ENCODE results near the gene RNF157. TPM values are rescaled to one million over a fixed set of nuclear protein-coding genes. Genes with fewer than 3 reads are reported as not detected.

RNF157 gene
- total RNA-seq, 1 donor from 2014 or later = 54.0 TPM

DNA sequence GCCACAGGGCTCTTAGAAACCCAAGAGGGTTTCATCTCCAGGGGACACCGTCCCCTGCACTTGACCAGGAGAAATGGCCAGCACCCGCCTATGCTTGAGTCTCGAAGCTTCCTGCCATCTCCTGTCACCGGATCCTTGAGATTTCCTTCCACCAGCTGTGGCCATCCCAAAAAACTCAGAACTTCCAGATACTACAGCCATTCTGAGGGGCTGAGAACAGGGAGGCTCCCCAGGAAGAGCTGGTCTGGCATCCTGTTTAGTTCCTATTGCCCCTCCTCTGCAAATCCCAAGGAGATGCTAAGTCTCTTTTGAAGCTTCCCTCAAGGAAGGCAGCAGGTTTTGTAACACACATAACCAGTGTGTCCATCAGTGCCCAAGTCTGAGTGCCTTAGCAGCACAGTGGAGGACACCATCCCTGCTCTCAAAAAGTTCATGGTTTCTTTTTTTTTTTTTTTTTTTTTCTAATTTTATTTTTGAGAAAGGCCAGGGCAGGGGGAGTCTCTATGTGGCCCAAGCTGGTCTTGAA is 26.8 kb upstream of the RNF157 start:
- Mint-ChIP-seq H3K27me3 (ENCODE audit: low read depth) (no peaks in the 10 kb centered on the region), H3K36me3 (ENCODE audit: low read depth) (no peaks in the 10 kb centered on the region), H3K4me1 (peaks cover 48% of the 10 kb centered on the region), H3K4me3 (peak overlapping the region; percentile 87), H3K27ac (ENCODE audit: unreplicated experiment) (no peak overlapping the region), H3K9me3 (no peaks in the 10 kb centered on the region)
- TF ChIP-seq, protein P1, sequence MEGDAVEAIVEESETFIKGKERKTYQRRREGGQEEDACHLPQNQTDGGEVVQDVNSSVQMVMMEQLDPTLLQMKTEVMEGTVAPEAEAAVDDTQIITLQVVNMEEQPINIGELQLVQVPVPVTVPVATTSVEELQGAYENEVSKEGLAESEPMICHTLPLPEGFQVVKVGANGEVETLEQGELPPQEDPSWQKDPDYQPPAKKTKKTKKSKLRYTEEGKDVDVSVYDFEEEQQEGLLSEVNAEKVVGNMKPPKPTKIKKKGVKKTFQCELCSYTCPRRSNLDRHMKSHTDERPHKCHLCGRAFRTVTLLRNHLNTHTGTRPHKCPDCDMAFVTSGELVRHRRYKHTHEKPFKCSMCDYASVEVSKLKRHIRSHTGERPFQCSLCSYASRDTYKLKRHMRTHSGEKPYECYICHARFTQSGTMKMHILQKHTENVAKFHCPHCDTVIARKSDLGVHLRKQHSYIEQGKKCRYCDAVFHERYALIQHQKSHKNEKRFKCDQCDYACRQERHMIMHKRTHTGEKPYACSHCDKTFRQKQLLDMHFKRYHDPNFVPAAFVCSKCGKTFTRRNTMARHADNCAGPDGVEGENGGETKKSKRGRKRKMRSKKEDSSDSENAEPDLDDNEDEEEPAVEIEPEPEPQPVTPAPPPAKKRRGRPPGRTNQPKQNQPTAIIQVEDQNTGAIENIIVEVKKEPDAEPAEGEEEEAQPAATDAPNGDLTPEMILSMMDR (conservative IDR thresholded peaks at IDR 0.05) = no peak
- no peak for DNase-seq (ENCODE audit: low read depth, low spot score)

DNA sequence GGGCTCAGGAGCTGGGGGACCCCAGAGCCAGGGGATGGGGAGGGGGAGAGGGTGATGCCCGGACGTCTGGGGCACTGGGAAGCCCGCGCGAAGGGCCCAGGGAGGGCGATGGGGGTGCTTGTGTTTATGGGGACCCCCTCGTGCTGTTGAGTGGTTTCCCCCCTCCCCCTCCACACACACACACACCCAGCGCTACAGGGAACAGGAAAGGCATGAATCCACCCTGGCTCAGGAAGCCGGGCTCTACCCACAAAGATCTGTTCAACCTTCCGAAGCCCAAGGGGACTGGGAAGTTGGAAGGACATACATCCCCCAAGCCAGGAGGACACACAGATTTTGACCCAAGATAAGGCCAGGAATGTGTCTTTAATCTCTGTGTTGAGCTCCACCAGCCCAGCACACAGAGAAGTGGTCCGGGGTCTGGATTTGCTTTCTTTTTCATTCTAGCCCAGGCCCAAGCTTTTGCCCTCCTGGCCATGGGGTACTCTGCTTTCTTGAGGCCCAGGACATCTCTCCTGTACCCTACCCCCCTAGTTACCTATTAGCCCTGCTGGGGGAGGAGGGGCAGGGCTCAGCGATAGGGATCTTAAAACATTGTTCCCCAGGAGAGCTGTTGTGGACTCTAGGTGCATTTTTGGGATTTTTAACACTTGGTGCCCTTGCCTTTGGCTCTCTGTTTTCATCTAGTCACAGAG is 26.1 kb upstream of the RNF157 start:
- DNase-seq (ENCODE audit: low read depth, low spot score) = no peak
- Mint-ChIP-seq H3K36me3 (ENCODE audit: low read depth) (no peaks in the 10 kb centered on the region), H3K27ac (ENCODE audit: unreplicated experiment) (peak overlapping the region; percentile 81), H3K4me3 (peak overlapping the region; percentile 87), H3K4me1 (peaks cover 55% of the 10 kb centered on the region), H3K27me3 (ENCODE audit: low read depth) (no peaks in the 10 kb centered on the region), H3K9me3 (no peaks in the 10 kb centered on the region)
- TF ChIP-seq, protein P1 (conservative IDR thresholded peaks at IDR 0.05) = no peak

DNA sequence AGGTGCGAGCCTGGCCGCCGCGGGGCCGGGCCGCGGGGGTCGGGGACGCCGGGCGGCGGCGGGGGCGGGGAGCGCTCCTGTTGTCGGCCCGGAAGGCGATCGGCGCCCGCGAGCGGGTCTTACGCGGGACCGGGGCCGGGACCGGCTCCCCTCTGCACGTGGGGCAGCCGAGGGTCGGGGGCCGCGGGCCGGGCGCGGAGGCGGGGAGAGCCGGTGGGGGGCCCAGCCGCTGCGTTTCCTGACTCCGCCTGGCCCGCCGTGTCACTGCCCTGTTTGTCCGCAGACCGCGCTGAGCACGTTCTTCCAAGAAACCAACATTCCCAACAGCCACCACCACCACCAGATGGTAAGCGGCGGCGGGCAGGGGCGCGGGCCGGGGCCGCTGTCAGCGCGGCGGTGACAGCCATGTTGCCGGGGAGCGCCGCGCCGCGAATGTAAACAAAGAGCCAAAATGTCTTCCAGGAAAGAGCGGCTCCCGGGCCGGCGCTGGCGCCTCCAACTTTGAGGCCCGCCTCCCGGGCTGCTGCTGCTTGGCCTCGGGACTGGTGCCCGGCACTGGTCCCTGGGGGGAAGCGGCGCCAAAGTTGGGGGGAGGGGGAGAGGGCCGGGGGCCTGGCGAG is 25.4 kb upstream of the RNF157 start:
- DNase-seq (ENCODE audit: low read depth, low spot score) = peak; percentile 52
- Mint-ChIP-seq H3K27me3 (ENCODE audit: low read depth) (no peaks in the 10 kb centered on the region), H3K27ac (ENCODE audit: unreplicated experiment) (no peak overlapping the region), H3K9me3 (no peaks in the 10 kb centered on the region), H3K4me1 (peaks cover 60% of the 10 kb centered on the region), H3K36me3 (ENCODE audit: low read depth) (no peaks in the 10 kb centered on the region), H3K4me3 (peak overlapping the region; percentile 87)
- TF ChIP-seq, protein P1 (conservative IDR thresholded peaks at IDR 0.05) = no peak

DNA sequence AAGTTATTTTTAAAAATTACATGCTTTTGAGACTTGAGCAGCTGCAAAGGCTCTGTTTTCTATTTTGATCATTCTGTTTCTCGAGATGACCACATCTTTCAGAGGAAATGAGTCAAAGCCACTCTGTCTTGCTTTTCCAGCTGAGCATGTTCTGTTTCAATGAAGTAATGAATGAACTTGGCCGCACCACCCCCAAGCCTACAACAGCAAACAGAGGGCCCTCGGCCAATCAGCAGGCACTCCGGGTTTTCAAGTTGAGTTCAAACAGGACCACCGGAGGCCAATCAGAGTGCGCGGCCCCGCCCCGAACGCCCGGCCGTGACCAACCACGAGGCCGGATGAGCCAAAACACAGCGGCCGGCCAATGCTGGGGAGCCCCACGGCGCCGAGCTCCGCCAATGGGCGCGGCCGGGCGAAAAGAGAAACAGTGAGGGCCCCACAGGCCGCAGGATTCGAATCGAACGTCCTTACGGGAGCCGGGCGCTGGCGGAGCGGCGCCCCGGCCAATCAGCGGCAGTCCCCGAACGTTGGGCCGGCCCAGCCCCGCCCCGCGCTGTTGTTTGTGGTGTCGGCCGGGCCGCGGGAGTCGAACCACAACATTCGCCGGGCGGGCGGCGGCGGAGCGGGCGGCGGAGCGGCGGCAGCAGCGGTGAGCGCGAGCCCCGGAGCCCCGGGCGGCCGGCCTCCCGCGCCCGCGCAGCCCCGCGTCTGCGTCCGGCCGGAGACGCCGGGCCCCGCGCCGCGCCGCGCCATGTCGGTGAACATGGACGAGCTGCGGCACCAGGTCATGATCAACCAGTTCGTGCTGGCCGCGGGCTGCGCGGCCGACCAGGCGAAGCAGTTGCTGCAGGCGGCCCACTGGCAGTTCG is 24.7 kb upstream of the RNF157 start, which contains the start of gene UBALD2:
TSS of gene UBALD2 (plus strand) at position 594 of the 869 bp plus-strand sequence. CDS start at position 752, 158 bp downstream.
- no peaks in the 10 kb centered on the region for H3K9me3 Mint-ChIP-seq
- peak within 1 kb of the TSS; percentile 81 for H3K27ac Mint-ChIP-seq (ENCODE audit: unreplicated experiment)
- peak; percentile 96 for DNase-seq (ENCODE audit: low read depth, low spot score)
- H3K27me3 Mint-ChIP-seq (ENCODE audit: low read depth) = no peaks in the 10 kb centered on the region
- TF ChIP-seq, protein P1 (conservative IDR thresholded peaks at IDR 0.05) = no peak
- H3K4me1 Mint-ChIP-seq = peaks cover 61% of the 10 kb centered on the region
- H3K36me3 Mint-ChIP-seq (ENCODE audit: low read depth) = no peaks in the 10 kb centered on the region
- peak within 1 kb of the TSS; percentile 88 for H3K4me3 Mint-ChIP-seq

DNA sequence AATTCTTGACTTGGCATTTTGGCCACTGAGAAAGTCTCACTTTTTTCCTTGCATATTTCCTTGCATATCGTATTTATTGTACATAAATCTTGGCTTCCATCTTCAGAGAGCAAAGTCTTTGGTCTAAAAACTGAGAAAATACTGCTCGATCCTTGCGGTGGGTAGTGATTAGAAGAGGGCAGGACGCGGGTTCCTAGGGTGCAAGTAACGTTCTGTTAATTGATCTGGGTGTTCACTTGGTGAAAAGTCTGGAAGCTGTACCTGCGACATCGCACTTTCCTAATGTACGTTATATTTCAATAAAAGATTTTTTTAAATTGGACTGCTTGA is 24.1 kb upstream of the RNF157 start:
- H3K4me1 Mint-ChIP-seq = peaks cover 63% of the 10 kb centered on the region
- DNase-seq (ENCODE audit: low read depth, low spot score) = no peak
- H3K4me3 Mint-ChIP-seq = peak overlapping the region; percentile 88
- no peaks in the 10 kb centered on the region for H3K27me3 Mint-ChIP-seq (ENCODE audit: low read depth)
- H3K27ac Mint-ChIP-seq (ENCODE audit: unreplicated experiment) = peak overlapping the region; percentile 60
- H3K36me3 Mint-ChIP-seq (ENCODE audit: low read depth) = no peaks in the 10 kb centered on the region
- no peaks in the 10 kb centered on the region for H3K9me3 Mint-ChIP-seq
- TF ChIP-seq, protein P1 (conservative IDR thresholded peaks at IDR 0.05) = no peak
